HG03521 (cell line): ENCODE measurements around the gene RAI14.
"Not testable (repeated sequence)": the region's sequence is repeated elsewhere in the genome, so short reads cannot be mapped to it uniquely, and the experiment has no call there.

ENCODE experiments used
- ATAC-seq: cut with Tn5 transposase; IDR thresholded peaks from one replicate; pipeline ENCODE4 v1.9.1; 2021; ENCODE audit warnings: mild to moderate bottlenecking, moderate library complexity; ENCODE audit not compliant: unreplicated experiment

Gene RAI14

GRCh38 chr5:34758514-34758913 is 102.4 kb downstream of the RAI14 start:
- no peak for ATAC-seq

DNA sequence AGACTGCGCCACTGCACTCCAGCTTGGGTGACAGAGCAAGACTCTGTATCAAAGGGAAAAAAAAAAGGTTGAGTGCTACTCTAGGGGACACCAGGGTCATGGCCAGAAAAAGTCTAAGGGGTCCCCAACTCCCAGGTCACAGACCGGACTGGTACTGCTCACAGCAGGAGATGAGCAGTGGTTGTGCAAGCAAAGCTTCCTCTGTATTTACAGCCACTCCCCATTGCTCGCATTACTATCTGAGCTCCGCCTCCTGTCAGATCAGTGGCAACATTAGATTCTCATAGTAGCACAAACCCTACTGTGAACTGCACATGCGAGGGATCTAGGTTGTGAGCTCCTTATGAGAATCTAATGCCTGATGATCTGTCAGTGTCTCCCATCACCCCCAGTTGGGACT is 103.1 kb downstream of the RAI14 start:
- ATAC-seq = not testable (repeated sequence)

GRCh38 chr5:34765662-34766061 is 109.5 kb downstream of the RAI14 start:
- ATAC-seq = no peak

DNA sequence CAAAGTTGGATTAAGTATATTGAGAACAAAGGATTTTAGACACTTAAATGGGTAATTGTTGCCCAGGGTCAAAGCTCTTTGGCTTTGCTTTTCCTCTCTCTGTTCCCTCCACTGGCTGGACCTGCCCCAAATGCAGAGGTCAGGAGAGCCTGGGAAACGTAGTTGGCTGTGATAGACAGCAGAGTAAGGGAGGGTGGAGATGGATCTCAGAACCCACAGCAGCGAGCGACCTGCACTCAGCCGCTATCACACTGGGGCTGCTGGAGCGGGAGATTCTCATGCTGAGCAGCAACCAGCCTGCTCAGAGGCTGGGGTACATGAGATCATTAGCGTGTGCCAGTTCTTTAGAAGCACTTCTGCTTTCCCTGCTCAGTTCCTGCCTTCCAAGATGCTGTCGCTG is 111.1 kb downstream of the RAI14 start:
- ATAC-seq = no peak

DNA sequence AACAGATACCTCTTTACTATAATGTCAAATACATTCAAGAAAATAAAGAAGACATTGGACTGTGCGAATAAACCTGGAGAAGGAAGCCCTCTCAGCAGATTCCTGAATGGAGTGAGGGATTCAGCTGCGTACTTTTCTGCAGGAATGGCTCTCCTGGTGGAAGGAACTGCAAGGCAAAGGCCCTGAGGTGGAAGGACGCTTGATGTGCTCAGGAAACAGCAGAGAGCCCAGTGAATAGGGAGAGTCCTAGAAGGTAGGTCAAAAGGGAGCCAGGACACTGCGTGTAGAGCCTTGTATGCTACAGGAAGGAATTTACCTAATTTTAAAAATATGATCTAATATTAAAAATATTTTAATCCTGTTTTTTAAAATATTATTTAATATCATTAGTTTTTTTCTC is 114.4 kb downstream of the RAI14 start:
- ATAC-seq = no peak

GRCh38 chr5:34771076-34771475 is 114.9 kb downstream of the RAI14 start:
- ATAC-seq = no peak

- ATAC-seq = no peak
Measured at GRCh38 chr5:34772267-34773098, 116.4 kb downstream of the RAI14 start.

- no peak for ATAC-seq
Measured at GRCh38 chr5:34774139-34774538, 118.0 kb downstream of the RAI14 start.

DNA sequence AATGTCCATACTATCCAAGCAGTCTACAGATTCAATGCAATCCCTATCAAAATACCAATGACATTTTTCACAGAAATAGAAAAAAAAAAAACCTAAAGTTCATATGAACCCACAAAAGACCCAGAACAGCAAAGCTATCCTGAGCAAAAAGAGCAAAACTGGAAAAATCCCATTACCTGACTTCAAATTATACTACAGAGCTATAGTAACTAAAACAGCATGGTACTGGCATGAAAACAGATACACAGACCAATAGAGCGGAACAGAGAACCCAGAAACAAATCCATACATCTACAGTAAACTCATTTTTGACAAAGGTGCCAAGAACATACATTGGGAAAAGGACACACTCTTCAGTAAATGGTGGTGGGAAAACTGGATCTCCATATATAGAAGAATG is 118.5 kb downstream of the RAI14 start:
- ATAC-seq = not testable (repeated sequence)

GRCh38 chr5:34775886-34776285 is 119.8 kb downstream of the RAI14 start:
- ATAC-seq = no peak

DNA sequence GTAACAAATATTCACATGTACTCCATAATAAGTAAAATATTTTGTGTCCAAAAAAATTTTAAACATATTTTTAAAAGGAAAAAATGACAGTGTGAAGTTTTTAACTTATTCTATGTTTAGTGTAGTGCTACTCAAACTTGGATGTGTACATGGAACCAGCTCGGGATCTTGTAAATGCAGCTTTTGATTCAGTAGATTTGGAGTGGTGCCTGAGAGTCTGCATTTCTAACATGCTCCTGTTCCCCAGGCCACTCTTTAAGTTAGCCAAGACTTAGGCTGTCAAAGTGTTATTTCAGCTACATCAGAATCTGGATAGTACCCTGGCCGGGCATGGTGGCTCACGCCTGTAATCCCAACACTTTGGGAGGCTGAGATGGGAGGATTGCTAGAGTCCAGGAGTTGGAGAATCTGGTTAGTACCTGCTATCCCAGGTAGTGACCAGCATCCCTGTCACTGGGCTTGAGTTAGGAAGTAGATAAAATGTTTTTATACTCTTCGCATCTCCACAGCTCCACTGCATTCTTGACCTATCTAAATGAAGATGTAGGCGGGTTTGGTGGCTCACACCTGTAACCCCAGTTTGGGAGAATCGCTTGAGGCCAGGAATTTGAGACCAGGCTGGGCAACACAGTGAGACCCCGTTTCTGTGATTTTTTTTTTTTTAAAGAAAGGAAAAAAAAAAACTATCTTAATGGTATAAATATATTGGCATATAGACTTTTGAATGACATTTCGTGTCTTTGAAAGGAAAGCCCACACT is 122.1 kb downstream of the RAI14 start:
- ATAC-seq = no peak

GRCh38 chr5:34783892-34784291 is 127.8 kb downstream of the RAI14 start:
- not testable (repeated sequence) for ATAC-seq

GRCh38 chr5:34787035-34787434 is 130.9 kb downstream of the RAI14 start:
- ATAC-seq = no peak

DNA sequence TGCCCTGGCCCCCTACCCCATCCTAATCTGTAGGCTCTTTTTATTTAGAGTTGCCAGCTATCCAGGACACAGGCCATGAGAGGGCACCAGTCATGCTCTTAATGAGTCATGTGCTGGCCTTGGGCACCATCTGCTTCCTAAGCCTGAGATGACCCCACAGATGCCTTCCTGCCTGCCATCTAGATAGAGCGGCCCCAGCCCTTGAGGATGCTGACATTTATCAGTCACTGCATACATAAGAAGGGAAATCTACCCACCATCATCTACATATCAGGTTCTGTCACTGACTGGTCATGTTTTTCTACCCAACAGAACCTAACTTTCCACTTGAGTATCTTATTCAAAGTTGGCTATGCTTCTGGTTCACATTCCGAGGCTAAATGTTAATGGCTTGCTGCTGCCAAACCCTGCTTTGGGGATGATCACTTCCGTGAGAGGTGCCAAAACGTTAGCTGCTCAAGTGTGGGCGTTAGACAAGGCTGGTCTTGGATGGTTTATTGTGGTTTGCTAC is 132.9 kb downstream of the RAI14 start:
- ATAC-seq = no peak

DNA sequence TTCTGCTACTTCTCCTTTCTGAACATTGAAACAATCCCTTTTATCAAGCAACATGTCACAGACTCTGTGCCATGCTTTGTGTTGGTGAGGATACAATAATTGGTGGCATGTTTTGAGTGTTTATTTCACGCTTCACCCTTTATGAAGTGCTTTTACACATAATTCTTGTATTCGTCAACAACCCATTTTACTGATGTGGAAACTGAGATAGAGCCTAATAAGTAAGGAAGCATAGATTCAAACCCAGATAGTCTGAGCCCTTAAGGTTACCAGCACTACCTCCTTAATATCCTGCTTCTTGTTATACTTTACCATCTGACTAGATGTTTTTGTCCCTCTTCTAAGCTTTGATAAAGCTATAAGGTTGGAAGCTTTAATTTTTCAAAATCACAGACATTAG is 133.5 kb downstream of the RAI14 start:
- ATAC-seq = no peak

- ATAC-seq = no peak
Measured at GRCh38 chr5:34790069-34790468, 133.9 kb downstream of the RAI14 start.

DNA sequence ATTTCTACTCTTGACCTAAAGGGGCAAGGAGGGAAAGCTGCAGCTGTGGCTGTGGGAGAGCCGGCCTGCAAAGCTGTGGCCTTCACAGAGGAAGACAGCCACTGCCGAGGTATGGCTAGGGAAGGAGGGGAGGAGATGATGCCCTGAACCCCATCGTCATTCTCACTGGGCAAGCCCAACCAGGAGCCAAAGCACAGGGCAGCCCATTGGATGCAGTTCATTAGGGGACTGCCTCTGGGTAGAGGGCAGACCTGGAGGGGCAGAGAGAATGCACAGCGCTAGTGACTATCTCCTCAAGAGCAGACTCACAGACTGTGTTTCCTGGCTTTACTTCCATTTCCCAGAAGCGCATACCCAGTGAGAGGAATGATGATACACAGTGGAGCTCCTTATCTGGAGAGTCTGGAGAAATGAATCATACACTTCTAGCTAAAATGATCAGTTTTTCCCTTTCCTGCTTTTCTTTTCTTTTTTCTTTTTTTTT is 135.7 kb downstream of the RAI14 start:
- no peak for ATAC-seq

DNA sequence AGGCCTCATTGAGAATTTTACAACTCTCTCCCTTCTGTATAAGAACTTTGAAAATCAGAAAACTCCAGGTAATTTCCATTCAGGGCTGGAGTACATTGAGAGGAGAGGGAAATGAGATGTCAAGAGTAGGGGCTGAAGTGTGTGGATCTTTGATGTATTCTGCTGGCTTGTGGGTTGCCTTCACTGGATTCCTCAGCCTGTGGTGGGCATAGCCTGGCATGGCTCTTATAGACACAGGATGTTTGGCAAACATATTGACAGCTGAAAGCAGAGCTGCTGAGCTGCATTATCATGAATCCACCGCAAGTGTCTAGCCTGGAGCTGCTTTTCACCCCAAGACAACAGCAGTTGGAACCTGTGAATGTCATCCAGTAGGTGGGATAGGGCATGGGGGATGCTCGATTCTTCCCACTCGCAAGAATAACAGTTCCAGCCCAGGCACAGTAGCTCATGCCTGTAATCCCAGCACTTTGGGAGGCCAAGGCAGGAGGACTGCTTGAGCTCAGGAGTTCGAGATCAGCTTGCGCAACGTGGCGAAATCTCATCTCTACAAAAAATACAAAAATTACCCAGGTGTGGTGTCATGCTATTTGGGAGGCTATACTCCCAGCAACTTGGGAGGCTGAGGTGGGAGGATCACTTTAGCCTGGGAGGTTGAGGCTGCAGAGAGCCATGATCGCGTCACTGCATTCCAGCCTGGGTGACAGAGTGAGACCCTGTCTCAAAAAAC is 146.9 kb downstream of the RAI14 start:
- no peak for ATAC-seq

- ATAC-seq = no peak
Measured at GRCh38 chr5:34803974-34804732, 148.0 kb downstream of the RAI14 start.

DNA sequence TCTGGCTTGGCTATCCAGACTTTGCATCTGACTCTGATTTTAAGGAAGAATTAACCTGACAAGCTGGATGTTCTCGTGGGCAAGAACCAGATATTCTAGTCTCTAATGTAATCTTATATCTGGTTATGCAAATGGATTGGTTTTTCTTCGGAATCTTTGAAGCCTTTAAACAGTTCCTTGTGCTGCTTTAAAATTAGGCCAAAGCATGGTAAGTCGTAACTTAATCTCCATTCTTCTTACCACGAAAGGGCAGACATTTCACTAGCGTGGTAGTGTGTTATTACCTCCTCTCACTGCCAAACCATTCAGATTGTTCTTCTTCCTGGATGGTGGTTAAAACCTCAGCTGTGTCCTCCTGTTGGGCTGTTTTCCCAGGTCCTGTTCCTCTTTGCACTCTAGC is 148.8 kb downstream of the RAI14 start:
- ATAC-seq = no peak
